Measurements from ENCODE around the gene PCBP3. TPM values are rescaled to one million over a fixed set of nuclear protein-coding genes. Genes with fewer than 3 reads are reported as not detected.
A peak's percentile ranks its signal among the peaks of the same experiment; 100 is the strongest.

Gene PCBP3
- total RNA-seq: not detected in 2 replicates

DNA sequence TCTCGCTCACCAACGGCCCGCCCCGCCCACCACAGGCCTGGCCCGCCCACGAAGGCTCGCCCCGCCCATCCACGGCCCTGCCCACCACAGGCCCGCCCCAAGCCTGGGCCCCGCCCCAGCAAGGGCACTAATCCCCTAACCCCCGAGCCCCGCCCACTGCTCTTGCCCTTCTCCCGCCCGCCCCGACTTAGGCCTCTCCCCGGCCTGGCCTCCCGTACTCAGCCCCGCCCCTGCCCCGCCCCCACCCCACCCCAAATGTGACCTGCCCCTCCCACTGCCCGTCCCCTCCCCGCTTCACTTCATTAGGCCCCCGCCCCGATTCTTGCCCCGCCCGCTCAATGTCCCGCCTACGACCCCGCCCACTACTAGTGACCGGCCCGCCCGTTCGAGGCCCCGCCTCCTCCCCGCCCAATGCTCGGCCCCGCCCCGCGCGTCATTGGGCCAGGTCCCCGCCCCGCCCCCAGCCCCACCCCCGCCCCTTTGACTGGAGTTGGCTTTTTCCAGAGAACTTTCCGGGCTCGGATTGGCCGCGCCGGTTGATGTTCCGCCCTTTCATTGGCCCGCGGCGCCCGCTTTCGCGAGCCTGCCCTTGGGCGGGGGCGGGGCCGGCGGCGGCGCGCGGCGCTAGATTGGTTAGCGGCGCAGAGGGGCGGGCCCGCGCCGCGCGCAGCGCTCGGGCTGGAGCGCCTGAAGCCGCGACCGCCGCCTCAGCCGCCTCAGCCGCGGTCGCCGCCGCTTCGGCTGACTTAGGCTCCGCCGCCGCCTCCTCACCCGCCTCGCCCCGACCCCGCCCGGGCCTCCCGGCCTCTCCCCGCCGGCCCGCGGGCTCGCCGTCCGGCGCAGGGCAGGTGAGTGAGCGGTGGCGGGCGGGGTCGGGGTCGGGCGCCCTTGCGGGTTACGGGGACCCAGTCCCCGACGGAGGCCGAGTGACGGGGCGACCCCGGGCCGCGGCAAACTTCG, at the start of gene PCBP3:
PCBP3 (plus strand) TSS at position 705 of the 960 bp plus-strand sequence. CDS start 206,361 bp downstream, outside the sequence.
- TF ChIP-seq, protein P1, sequence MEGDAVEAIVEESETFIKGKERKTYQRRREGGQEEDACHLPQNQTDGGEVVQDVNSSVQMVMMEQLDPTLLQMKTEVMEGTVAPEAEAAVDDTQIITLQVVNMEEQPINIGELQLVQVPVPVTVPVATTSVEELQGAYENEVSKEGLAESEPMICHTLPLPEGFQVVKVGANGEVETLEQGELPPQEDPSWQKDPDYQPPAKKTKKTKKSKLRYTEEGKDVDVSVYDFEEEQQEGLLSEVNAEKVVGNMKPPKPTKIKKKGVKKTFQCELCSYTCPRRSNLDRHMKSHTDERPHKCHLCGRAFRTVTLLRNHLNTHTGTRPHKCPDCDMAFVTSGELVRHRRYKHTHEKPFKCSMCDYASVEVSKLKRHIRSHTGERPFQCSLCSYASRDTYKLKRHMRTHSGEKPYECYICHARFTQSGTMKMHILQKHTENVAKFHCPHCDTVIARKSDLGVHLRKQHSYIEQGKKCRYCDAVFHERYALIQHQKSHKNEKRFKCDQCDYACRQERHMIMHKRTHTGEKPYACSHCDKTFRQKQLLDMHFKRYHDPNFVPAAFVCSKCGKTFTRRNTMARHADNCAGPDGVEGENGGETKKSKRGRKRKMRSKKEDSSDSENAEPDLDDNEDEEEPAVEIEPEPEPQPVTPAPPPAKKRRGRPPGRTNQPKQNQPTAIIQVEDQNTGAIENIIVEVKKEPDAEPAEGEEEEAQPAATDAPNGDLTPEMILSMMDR (IDR thresholded peaks at IDR 0.05): no peak
- no peaks in the 10 kb centered on the region for H3K9me3 Mint-ChIP-seq
- DNase-seq: peak; percentile 75
- ATAC-seq (ENCODE audit: low read depth): peak; percentile 79
- peaks cover 40% of the 10 kb centered on the region for H3K4me1 Mint-ChIP-seq
- H3K27me3 Mint-ChIP-seq: peaks cover 32% of the 10 kb centered on the region
- H3K36me3 Mint-ChIP-seq (ENCODE audit: low read depth): no peaks in the 10 kb centered on the region
- no peak within 1 kb of the TSS for H3K27ac Mint-ChIP-seq
- H3K4me3 Mint-ChIP-seq: peak within 1 kb of the TSS; percentile 67
- ChIA-PET POLR2A (no interaction called here), CTCF (no interaction called here)
- intact Hi-C loops (cut with micrococcal nuclease): loop anchor here (1.0 to 10.0 kb wide), 3 partner anchors 52 to 768 kb away; partner anchors contain the start of genes POFUT2 and PTTG1IP

DNA sequence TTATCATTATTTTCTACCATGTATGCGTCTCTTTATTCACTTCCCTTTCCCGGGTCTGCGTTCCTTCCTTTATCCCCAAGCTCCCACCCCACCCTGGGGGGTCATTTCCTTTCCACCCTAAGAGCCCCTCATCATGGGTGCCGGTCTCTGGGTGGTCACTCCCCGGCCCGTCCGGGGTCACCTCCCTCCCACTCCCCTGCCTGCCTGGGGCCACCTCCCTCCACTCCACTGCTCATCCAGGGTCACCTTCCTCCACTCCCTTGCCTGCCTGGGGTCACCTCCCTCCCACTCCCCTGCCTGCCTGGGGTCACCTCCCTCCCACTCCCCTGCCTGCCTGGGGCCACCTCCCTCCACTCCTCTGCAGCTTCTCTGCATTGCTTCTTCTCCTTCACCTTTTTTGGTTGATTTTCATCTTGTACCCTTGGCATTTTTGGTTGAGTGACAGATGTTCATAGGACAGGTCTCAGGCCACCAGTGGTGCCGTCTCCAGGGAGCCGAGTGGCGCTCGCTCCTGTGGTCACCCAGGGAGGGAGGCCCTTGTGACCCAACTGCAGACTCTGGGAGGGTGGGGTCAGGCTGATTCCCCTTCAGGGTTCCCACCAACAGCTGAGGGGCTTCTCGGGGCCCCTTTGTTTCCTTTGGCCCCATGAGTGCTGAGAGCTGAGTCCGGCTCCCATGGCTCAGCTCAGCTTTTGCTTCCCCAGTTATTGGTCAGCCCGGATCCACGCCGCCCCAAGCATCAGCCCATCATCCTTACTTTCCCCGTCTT, 48.6 kb upstream of the PCBP3 start:
- peaks cover 13% of the 10 kb centered on the region for H3K27me3 Mint-ChIP-seq
- TF ChIP-seq, protein P1 (IDR thresholded peaks at IDR 0.05): no peak
- intact Hi-C loops (cut with micrococcal nuclease): no loop called here
- DNase-seq (no peak), ATAC-seq (ENCODE audit: low read depth) (no peak)
- H3K27ac Mint-ChIP-seq: no peak overlapping the region
- peaks cover 10% of the 10 kb centered on the region for H3K4me1 Mint-ChIP-seq
- POLR2A ChIA-PET: no interaction called here
- H3K36me3 Mint-ChIP-seq (ENCODE audit: low read depth): no peaks in the 10 kb centered on the region
- H3K9me3 Mint-ChIP-seq: no peaks in the 10 kb centered on the region
- CTCF ChIA-PET: interaction anchor here (0.6 to 2.9 kb wide), 6 partner anchors 36 to 454 kb away, joined by 3 to 16 read pairs (median 8); no protein-coding TSS in a partner anchor
- no peak overlapping the region for H3K4me3 Mint-ChIP-seq

GRCh38 chr21:45595574-45596295, 47.8 kb upstream of the PCBP3 start:
- H3K9me3 Mint-ChIP-seq: no peaks in the 10 kb centered on the region
- intact Hi-C loops (cut with micrococcal nuclease): loop anchor here (1.0 to 2.0 kb wide), 6 partner anchors 40 to 455 kb away; partner anchors contain the start of gene SLC19A1
- DNase-seq: no peak
- ChIA-PET POLR2A (interaction anchor here (0.6 kb wide), 1 partner anchor 10 kb away, joined by 9 read pairs; no protein-coding TSS in a partner anchor), CTCF (interaction anchor here (0.9 to 2.9 kb wide), 6 partner anchors 20 to 303 kb away, joined by 4 to 16 read pairs (median 8); no protein-coding TSS in a partner anchor)
- H3K36me3 Mint-ChIP-seq (ENCODE audit: low read depth): no peaks in the 10 kb centered on the region
- peaks cover 13% of the 10 kb centered on the region for H3K27me3 Mint-ChIP-seq
- no peak overlapping the region for H3K27ac Mint-ChIP-seq
- no peak for ATAC-seq (ENCODE audit: low read depth)
- no peak overlapping the region for H3K4me3 Mint-ChIP-seq
- peaks cover 10% of the 10 kb centered on the region for H3K4me1 Mint-ChIP-seq
- TF ChIP-seq, protein P1 (IDR thresholded peaks at IDR 0.05): no peak

DNA sequence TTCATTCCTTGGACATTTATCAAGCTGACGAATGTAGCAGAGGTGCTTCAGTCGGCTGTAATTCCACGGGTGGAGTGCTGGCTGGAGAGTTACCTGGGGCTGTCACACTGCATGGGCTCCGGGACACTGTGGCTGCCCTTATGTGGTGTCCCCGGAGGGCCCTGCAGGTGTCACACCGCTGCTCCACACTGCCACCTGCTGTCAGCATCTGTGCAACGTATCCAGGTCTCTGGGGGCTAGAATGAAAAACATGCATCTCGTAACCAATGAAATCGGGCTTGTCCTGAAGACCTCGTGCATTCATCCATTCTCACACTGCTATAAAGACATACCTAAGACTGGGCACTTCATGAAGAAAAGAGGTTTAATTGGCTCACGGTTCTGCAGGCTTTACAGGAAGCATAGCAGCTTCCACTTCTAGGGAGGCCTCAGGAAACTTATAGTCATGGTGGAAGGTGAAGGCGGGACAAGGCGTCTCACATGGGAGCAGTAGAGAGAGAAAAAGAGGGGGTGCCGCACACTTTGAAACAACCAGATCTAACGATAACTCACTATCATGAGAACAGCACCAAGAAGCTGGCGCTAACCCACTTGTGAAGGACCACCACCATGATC, 46.7 kb upstream of the PCBP3 start:
- peaks cover 13% of the 10 kb centered on the region for H3K27me3 Mint-ChIP-seq
- ChIA-PET POLR2A (no interaction called here), CTCF (interaction anchor here (0.9 to 2.9 kb wide), 7 partner anchors 21 to 458 kb away, joined by 4 to 16 read pairs (median 5); no protein-coding TSS in a partner anchor)
- no peak overlapping the region for H3K27ac Mint-ChIP-seq
- H3K36me3 Mint-ChIP-seq (ENCODE audit: low read depth): no peaks in the 10 kb centered on the region
- intact Hi-C loops (cut with micrococcal nuclease): loop anchor here (1.0 to 2.0 kb wide), 6 partner anchors 42 to 456 kb away; partner anchors contain the start of gene SLC19A1
- DNase-seq: peak; percentile 74
- H3K4me3 Mint-ChIP-seq: no peak overlapping the region
- TF ChIP-seq, protein P1 (IDR thresholded peaks at IDR 0.05): no peak
- ATAC-seq (ENCODE audit: low read depth): peak; percentile 82
- H3K4me1 Mint-ChIP-seq: peaks cover 10% of the 10 kb centered on the region
- H3K9me3 Mint-ChIP-seq: no peaks in the 10 kb centered on the region
